HEK293 (cell line): ENCODE data around the gene PIK3CD.

ENCODE experiments used
- CTCF ChIA-PET: fragments of 350-600 bp; formaldehyde crosslinking; extraction: SDS; loops from one replicate; lab custom pipeline; 2021; ENCODE audit warnings: antibody characterized with exemption; lab: Yijun Ruan, JAX
- POLR2A ChIA-PET: fragments of 300-600 bp; formaldehyde crosslinking; extraction: SDS; loops from one replicate; lab custom pipeline; 2020; ENCODE audit warnings: antibody characterized with exemption, inconsistent platforms; lab: Yijun Ruan, JAX
- H3K27ac ChIP-seq: fragments of 200-500 bp; sonication (Bioruptor generic); 2 replicates; pipeline ENCODE4 v1.5.1; 2014; ENCODE audit warnings: low read depth, low read length, control low read depth, inconsistent platforms; ENCODE audit errors: extremely low read depth
- H3K36me3 ChIP-seq, 2 experiments: fragments of 200-500 bp in 1 of 2; sonication (Bioruptor generic) in 1 of 2; 1 replicate in 1 of 2; 2 replicates in 1 of 2; pipeline ENCODE4 v1.5.1; 2014 to 2017; ENCODE audit warnings: inconsistent platforms in 2 of 2, low read length in 2 of 2; ENCODE audit not compliant: control insufficient read depth in 2 of 2, insufficient read depth in 1 of 2
- H3K4me1 ChIP-seq: fragments of 200-500 bp; sonication (Bioruptor generic); 2 replicates; pipeline ENCODE4 v1.5.1; 2014; ENCODE audit warnings: mild to moderate bottlenecking, low read length, inconsistent platforms; ENCODE audit not compliant: control insufficient read depth, insufficient read depth
- H3K4me3 ChIP-seq: 2 replicates; pipeline ENCODE4 v1.5.1; 2011; ENCODE audit warnings: low read depth, mild to moderate bottlenecking, control low read depth, low read length, moderate library complexity
- H3K9me3 ChIP-seq: fragments of 200-500 bp; sonication (Bioruptor generic); 2 replicates; pipeline ENCODE4 v1.5.1; 2014; ENCODE audit warnings: low read depth, low read length, inconsistent platforms; ENCODE audit not compliant: control insufficient read depth, insufficient read depth
- GLIS1 ChIP-seq: fragments of 450-650 bp; formaldehyde crosslinking; IDR thresholded peaks from 2 replicates; pipeline ENCODE4 v1.5.1; 2016; ENCODE audit warnings: missing biosample characterization, missing genetic modification characterization
- PRDM10 ChIP-seq: fragments of 450-650 bp; formaldehyde crosslinking; IDR thresholded peaks from 2 replicates; pipeline ENCODE4 v1.5.1; 2016; ENCODE audit warnings: missing biosample characterization, missing genetic modification characterization
- SP2 ChIP-seq: fragments of 450-650 bp; formaldehyde crosslinking; IDR thresholded peaks from 2 replicates; pipeline ENCODE4 v1.5.1; 2016; ENCODE audit warnings: missing biosample characterization, missing genetic modification characterization
- TSHZ1 ChIP-seq: fragments of 450-650 bp; formaldehyde crosslinking; IDR thresholded peaks from 2 replicates; pipeline ENCODE4 v1.5.1; 2016; ENCODE audit warnings: missing biosample characterization, missing genetic modification characterization, borderline replicate concordance
- ZBTB7A ChIP-seq: fragments of 450-650 bp; formaldehyde crosslinking; IDR thresholded peaks from 2 replicates; pipeline ENCODE4 v1.5.1; 2016; ENCODE audit warnings: low read depth, missing biosample characterization, missing genetic modification characterization
- ZIC2 ChIP-seq: fragments of 450-650 bp; formaldehyde crosslinking; IDR thresholded peaks from 2 replicates; pipeline ENCODE4 v1.5.1; 2016; ENCODE audit warnings: missing biosample characterization, missing genetic modification characterization
- ZNF274 ChIP-seq, 2 experiments: fragments of 200-500 bp in 1 of 2; fragments of 450-650 bp in 1 of 2; sonication (Bioruptor generic) in 1 of 2; formaldehyde crosslinking in 1 of 2; IDR thresholded peaks; 2 replicates each; pipeline versions ENCODE4 v1.5.1 to v1.6.1; 2014 to 2016; ENCODE audit warnings: borderline replicate concordance in 1 of 2, inconsistent platforms in 1 of 2, low read length in 1 of 2, missing biosample characterization in 1 of 2, missing genetic modification characterization in 1 of 2
- ZNF398 ChIP-seq: fragments of 450-650 bp; formaldehyde crosslinking; IDR thresholded peaks from 2 replicates; pipeline ENCODE4 v1.5.1; 2017; ENCODE audit warnings: missing biosample characterization, missing genetic modification characterization
- ZNF449 ChIP-seq: fragments of 450-650 bp; formaldehyde crosslinking; IDR thresholded peaks from 2 replicates; pipeline ENCODE4 v1.5.1; 2017; ENCODE audit warnings: missing biosample characterization, mild to moderate bottlenecking, missing genetic modification characterization, moderate library complexity
- ZSCAN30 ChIP-seq: fragments of 450-650 bp; IDR thresholded peaks from 2 replicates; pipeline ENCODE4 v1.5.1; 2018; ENCODE audit warnings: missing biosample characterization, mild to moderate bottlenecking, missing genetic modification characterization, moderate library complexity

PIK3CD gene

GRCh38 chr1:9610548-9610947 lies 41.0 kb upstream of the PIK3CD start:
- Histone ChIP-seq H3K9me3 (no peaks in the 10 kb centered on the region), H3K27ac (no peak overlapping the region), H3K4me1 (no peaks in the 10 kb centered on the region), H3K36me3 (peaks cover 0 to 82% of the 10 kb centered on the region in 2 experiments; a peak in 2 of 3 replicates), H3K4me3 (no peak overlapping the region)
- TF ChIP-seq ZNF398, result no peak
- peak; percentile 26; the same call in 1 of the 2 replicates for TF ChIP-seq ZIC2 (tag by site-specific recombination)
- TF ChIP-seq PRDM10 (tag by site-specific recombination), result no peak
- TF ChIP-seq ZNF449 (tag by site-specific recombination), result no peak
- TF ChIP-seq ZSCAN30 (tag by site-specific recombination), result no peak
- POLR2A ChIA-PET, result no interaction called here
- CTCF ChIA-PET, result no interaction called here

GRCh38 chr1:9611716-9612115 lies 39.8 kb upstream of the PIK3CD start:
- TF ChIP-seq GLIS1 (tag by site-specific recombination) (peak; percentile 94), SP2 (tag by site-specific recombination) (no peak), ZBTB7A (no peak), ZNF274 (IDR thresholded peaks at IDR 0.05; ENCODE audit: low read length) (no peak), ZNF274 (tag by site-specific recombination; IDR thresholded peaks at IDR 0.05; ENCODE audit: borderline replicate concordance) (no peak), TSHZ1 (tag by site-specific recombination) (no peak)
- Histone ChIP-seq H3K4me3 (no peak overlapping the region), H3K4me1 (no peaks in the 10 kb centered on the region), H3K36me3 (peaks cover 0 to 71% of the 10 kb centered on the region in 2 experiments; a peak in 2 of 3 replicates), H3K27ac (no peak overlapping the region), H3K9me3 (no peaks in the 10 kb centered on the region)
- CTCF ChIA-PET, result no interaction called here
- POLR2A ChIA-PET, result no interaction called here
